22Rv1 (cell line): Measurements from ENCODE around the gene EFCC1.

Experiments
- CTCF ChIP-seq: fragments of 450-650 bp; IDR thresholded peaks from 2 replicates; pipeline ENCODE4 v1.5.1; 2017; ENCODE audit warnings: mild to moderate bottlenecking
- ZFX ChIP-seq: fragments of 450-650 bp; IDR thresholded peaks from 2 replicates; pipeline ENCODE4 v1.6.1; 2017; ENCODE audit warnings: antibody characterized with exemption, borderline replicate concordance

- TF ChIP-seq CTCF: no peak
- no peak for TF ChIP-seq ZFX
These were observed 80.4 kb downstream of the EFCC1 start for GRCh38 chr3:129081503-129081902.
